Activated naive CD8-positive, alpha-beta T cell treated with anti-CD3 and anti-CD28 coated beads, Interleukin-2, amount 10 ng/mL, durations not matched to agents 7 days and 5 days (primary cell): ENCODE measurements around the gene NAALADL2. TPM values are rescaled to one million over a fixed set of nuclear protein-coding genes. Genes with fewer than 3 reads are reported as not detected.
"Not testable (repeated sequence)": the region's sequence is repeated elsewhere in the genome, so short reads cannot be mapped to it uniquely, and the experiment has no call there.

Experiments
- ATAC-seq: fragments of 150-1000 bp; cut with Tn5 transposase; one replicate; pipeline ENCODE4 v1.10.0; 2021; ENCODE audit warnings: low read depth, moderate library complexity
- POLR2A ChIA-PET: fragments of 350-600 bp; sonication (Branson Sonifier 250); formaldehyde crosslinking; loops from one replicate; lab custom pipeline; 2021; ENCODE audit warnings: antibody characterized with exemption; lab: Charles Lee
- DNase-seq: peaks from one replicate; pipeline ENCODE4 v3.0.0; 2021
- H3K27ac Mint-ChIP-seq: one replicate; pipeline ENCODE4 v1.8.0; 2022; ENCODE audit warnings: mild to moderate bottlenecking, mixed read lengths
- H3K27me3 Mint-ChIP-seq: one replicate; pipeline ENCODE4 v1.8.0; 2022; ENCODE audit warnings: mild to moderate bottlenecking, moderate library complexity, mixed read lengths
- H3K36me3 Mint-ChIP-seq: one replicate; pipeline ENCODE4 v1.8.0; 2021; ENCODE audit warnings: mild to moderate bottlenecking, mixed read lengths
- H3K4me1 Mint-ChIP-seq: one replicate; pipeline ENCODE4 v1.8.0; 2021; ENCODE audit warnings: mixed read lengths
- H3K4me3 Mint-ChIP-seq: one replicate; pipeline ENCODE4 v1.8.0; 2022; ENCODE audit warnings: mild to moderate bottlenecking, moderate library complexity, mixed read lengths
- H3K9me3 Mint-ChIP-seq: one replicate; pipeline ENCODE4 v1.8.0; 2021; ENCODE audit warnings: mixed read lengths
- total RNA-seq, 2 experiments: library from RNA; stranded (reverse); gene quantifications; one replicate each; pipeline ENCODE4 v1.2.3, GENCODE V29; 2021

NAALADL2 gene
- total RNA-seq, 2 experiments from 2014 or later = not detected

DNA sequence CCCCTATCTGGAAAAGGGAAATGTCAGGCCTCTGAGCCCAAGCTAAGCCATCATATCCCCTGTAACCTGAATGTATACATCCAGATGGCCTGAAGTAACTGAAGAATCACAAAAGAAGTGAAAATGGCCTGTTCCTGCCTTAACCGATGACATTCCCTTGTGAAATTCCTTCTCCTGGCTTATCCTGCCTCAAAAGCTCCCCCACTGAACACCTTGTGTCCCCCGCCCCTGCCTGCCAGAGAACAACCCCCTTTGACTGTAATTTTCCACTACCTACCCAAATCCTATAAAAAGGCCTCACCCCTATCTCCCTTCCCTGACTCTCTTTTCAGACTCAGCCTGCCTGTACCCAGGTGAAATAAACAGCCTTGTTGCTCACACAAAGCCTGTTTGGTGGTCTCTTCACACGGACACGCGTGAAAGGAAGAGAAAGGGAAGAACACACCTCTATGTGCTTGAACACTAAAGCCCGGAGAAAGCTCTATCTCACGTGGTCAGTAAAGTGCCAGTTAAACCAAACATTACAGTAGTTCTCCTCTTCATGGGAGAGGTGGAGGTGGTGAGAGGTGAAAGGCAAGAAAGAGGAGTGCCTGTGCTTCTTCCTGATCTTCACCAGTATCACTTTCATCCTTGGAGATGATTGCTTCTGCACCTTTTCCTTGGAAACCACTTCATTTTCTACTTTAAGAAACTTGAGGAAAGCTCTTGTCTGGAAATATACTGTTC lies 963.8 kb downstream of the NAALADL2 start:
- DNase-seq, ATAC-seq, H3K36me3 Mint-ChIP-seq, H3K27ac Mint-ChIP-seq, H3K27me3 Mint-ChIP-seq, H3K9me3 Mint-ChIP-seq, H3K4me1 Mint-ChIP-seq, POLR2A ChIA-PET, H3K4me3 Mint-ChIP-seq: not testable (repeated sequence)

DNA sequence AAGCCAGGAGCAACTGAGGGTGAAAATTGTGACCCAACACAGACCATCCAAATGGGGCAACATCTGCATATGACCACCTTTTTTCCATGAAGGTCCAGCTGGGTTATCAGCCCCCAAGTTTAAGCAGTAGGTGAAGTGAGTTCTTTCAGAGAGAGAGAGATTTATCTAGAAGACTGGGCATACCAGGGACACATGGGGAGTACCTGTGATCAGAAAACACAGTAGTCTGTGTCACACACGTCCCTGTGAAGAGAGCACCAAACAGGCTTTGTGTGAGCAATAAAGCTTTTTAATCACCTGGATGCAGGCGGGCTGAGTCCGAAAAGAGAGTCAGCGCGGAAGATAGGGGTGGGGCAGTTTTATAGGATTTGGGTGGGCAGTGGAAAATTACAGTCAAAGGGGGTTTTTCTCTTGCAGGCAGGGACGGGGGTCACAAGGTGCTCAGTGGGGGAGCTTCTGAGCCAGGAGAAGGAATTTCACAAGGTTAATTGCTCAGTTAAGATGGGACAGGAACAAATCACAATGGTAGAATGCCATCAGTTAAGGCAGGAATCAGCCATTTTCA lies 966.0 kb downstream of the NAALADL2 start:
- ATAC-seq, H3K4me1 Mint-ChIP-seq, H3K9me3 Mint-ChIP-seq, H3K36me3 Mint-ChIP-seq, POLR2A ChIA-PET, H3K27me3 Mint-ChIP-seq, H3K27ac Mint-ChIP-seq, H3K4me3 Mint-ChIP-seq, DNase-seq: not testable (repeated sequence)

DNA sequence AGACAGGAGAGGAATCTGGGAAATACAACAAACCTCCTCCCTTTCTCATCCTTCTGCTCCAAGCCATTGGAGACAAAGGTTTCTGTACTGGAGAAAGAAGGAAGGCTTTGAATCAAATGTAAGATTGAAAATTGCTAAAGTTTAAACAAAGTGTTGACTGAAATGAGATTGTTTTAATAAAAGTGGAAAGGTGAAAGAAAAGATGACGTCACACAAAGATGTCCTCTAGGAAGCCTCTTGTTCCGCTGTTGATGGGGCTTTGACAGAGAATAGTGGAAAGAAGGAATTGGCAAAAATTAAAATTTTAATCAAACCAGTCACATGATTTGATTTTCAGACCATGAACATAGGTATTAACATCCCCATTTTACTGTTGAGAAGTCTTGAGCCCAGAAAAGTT lies 967.6 kb downstream of the NAALADL2 start:
- no peak overlapping the region for H3K4me3 Mint-ChIP-seq
- no peaks in the 10 kb centered on the region for H3K36me3 Mint-ChIP-seq
- peaks cover 5% of the 10 kb centered on the region for H3K9me3 Mint-ChIP-seq
- DNase-seq (no peak), ATAC-seq (no peak)
- no peaks in the 10 kb centered on the region for H3K4me1 Mint-ChIP-seq
- POLR2A ChIA-PET = no interaction called here
- H3K27ac Mint-ChIP-seq = no peak overlapping the region
- H3K27me3 Mint-ChIP-seq = no peaks in the 10 kb centered on the region

DNA sequence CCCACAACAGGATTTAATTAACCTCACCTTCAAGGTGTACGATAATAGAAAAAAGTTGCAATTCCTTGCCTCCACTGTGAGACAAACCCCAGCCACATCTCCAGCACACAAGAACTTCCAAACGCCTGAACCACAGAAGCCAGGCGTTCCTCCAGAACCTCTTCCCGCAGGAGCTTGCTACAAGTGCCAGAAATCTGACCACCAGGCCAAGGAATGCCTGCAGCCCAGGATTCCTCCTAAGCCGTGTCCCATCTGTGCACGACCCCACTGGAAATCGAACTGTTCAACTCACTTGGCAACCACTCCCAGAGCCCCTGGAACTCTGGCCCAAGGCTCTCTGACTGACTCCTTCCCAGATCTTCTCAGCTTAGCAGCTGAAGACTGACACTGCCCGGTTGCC lies 970.7 kb downstream of the NAALADL2 start:
- POLR2A ChIA-PET, DNase-seq, H3K9me3 Mint-ChIP-seq, H3K27ac Mint-ChIP-seq, H3K4me3 Mint-ChIP-seq, ATAC-seq, H3K27me3 Mint-ChIP-seq, H3K4me1 Mint-ChIP-seq, H3K36me3 Mint-ChIP-seq: not testable (repeated sequence)

DNA sequence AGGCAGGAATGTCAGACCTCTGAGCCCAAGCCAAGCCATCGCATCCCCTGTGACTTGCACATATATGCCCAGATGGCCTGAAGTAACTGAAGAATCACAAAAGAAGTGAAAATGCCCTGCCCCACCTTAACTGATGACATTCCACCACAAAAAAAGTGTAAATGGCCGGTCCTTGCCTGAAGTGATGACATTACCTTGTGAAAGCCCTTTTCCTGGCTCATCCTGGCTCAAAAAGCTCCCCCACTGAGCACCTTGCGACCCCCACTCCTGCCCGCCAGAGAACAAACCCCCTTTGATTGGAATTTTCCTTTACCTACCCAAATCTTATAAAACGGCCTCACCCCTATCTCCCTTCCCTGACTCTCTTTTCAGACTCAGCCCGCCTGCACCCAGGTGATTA lies 976.6 kb downstream of the NAALADL2 start:
- POLR2A ChIA-PET, H3K36me3 Mint-ChIP-seq, ATAC-seq, H3K4me3 Mint-ChIP-seq, H3K27me3 Mint-ChIP-seq, DNase-seq, H3K27ac Mint-ChIP-seq, H3K4me1 Mint-ChIP-seq, H3K9me3 Mint-ChIP-seq: not testable (repeated sequence)

DNA sequence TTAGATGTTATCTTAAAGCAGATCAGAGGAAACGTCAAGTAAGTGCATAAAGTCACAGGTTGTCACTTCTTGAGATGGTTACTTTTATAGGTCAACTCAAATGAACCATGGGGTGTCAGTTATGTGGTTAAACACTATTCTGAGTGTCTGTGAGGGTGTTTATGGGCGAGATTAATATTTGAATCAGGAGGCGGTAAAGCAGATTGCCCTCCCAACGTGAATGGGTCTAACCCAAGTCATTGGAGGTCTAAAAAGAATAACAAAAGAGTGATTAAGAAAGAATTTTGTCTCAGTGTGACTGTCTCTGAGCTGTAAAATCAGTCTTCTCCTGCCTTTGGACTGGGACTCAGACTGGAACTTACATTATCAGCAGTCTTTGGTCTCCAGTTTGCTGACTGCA lies 977.5 kb downstream of the NAALADL2 start:
- Mint-ChIP-seq H3K9me3 (no peaks in the 10 kb centered on the region), H3K4me1 (no peaks in the 10 kb centered on the region), H3K27me3 (no peaks in the 10 kb centered on the region), H3K36me3 (no peaks in the 10 kb centered on the region), H3K27ac (no peak overlapping the region), H3K4me3 (no peak overlapping the region)
- POLR2A ChIA-PET = no interaction called here
- DNase-seq (no peak), ATAC-seq (no peak)

DNA sequence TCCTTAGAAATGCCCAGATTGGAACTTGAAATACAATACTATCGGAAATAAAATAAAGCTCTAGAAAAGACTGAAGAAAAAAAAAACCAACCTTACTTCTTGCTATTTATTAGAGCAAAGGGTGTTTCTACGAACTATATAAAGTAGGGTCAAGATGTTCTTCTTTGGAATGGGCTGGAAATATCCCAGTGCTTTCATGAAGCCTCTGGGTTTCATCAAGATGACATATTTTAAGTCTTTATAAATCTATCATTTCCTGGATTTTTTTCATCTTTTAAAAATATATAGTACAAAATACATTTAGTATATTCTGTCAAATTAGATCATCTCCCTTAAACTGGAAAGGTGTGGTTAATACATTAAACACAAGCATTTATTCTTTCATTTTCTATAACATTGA lies 978.8 kb downstream of the NAALADL2 start:
- ATAC-seq (no peak), DNase-seq (no peak)
- Mint-ChIP-seq H3K4me3 (no peak overlapping the region), H3K4me1 (no peaks in the 10 kb centered on the region), H3K27ac (no peak overlapping the region), H3K9me3 (no peaks in the 10 kb centered on the region), H3K36me3 (no peaks in the 10 kb centered on the region), H3K27me3 (no peaks in the 10 kb centered on the region)
- POLR2A ChIA-PET = no interaction called here

DNA sequence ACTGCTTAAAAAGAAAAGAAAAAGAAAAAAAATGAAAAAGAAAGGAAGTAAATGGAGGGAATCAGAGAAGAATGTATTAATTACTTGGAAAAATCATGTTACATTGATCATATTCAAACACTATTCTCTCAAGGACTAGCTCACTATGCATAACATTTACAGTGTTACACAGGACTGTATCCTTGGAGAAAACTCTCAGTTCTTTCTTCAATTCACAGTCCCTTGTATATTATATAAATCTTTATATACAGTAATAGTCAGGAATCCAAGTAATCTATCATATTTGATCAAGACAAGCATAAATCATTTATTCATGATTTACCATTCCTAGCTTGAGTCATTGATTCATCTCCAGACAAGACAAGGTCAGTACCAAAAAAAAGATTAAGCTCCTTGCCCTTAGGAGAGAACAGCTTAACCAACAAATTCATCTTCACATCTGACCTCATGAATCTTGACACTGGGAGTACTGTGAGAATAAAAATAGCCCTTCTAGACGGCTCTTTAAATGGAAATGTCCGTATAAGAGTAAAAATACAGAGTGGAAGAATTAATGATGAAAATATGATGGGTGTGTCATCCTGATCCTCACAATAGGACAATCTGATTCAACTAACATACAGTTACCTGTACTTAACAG lies 980.4 kb downstream of the NAALADL2 start:
- POLR2A ChIA-PET = no interaction called here
- H3K27ac Mint-ChIP-seq = no peak overlapping the region
- ATAC-seq = no peak
- no peak for DNase-seq
- no peaks in the 10 kb centered on the region for H3K36me3 Mint-ChIP-seq
- no peaks in the 10 kb centered on the region for H3K27me3 Mint-ChIP-seq
- no peaks in the 10 kb centered on the region for H3K4me1 Mint-ChIP-seq
- no peak overlapping the region for H3K4me3 Mint-ChIP-seq
- no peaks in the 10 kb centered on the region for H3K9me3 Mint-ChIP-seq

DNA sequence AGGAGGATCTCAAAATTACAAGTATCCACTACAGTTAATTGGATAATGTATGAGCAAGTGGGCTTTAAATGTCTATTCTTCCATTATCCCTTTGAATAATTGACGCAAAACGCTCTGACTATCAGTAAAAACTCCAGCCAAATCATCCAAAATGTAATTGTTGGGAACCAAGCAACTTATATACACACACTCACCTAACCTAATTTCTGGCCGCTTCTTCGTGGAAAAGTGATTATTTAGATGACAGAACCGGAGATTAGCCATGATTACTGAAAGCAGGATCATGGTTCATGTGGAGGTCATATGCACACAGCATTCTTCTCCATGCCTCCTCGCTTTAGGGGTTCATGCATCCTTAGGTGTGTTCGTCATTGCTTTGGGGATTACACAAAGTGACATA lies 992.4 kb downstream of the NAALADL2 start:
- Mint-ChIP-seq H3K4me1 (no peaks in the 10 kb centered on the region), H3K36me3 (no peaks in the 10 kb centered on the region), H3K27me3 (no peaks in the 10 kb centered on the region)

DNA sequence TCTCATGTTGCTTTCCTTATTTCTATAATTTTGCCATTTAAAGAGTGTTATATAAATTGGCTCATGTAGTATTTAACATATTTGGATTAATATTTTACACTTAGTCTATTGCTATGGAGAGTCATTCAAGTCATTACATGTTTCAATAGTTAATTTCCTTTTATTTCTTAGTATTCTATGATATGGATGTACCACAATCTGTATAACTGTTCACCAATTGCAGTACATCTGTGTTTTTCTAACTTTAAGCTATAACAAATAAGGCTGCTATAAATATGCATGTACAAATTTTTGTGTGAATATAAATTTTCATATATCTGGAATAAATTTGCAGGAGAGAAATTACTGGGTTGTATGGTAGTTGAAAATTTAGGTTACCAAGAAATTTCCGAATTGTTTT lies 993.4 kb downstream of the NAALADL2 start:
- H3K27ac Mint-ChIP-seq = no peak overlapping the region
- POLR2A ChIA-PET = no interaction called here
- H3K4me1 Mint-ChIP-seq = no peaks in the 10 kb centered on the region
- no peak overlapping the region for H3K4me3 Mint-ChIP-seq
- no peaks in the 10 kb centered on the region for H3K9me3 Mint-ChIP-seq
- H3K36me3 Mint-ChIP-seq = no peaks in the 10 kb centered on the region
- ATAC-seq (no peak), DNase-seq (no peak)
- H3K27me3 Mint-ChIP-seq = no peaks in the 10 kb centered on the region

More for the DNA sequence above, 992.4 kb downstream of the NAALADL2 start:
- POLR2A ChIA-PET = no interaction called here
- DNase-seq (no peak), ATAC-seq (no peak)
- no peak overlapping the region for H3K27ac Mint-ChIP-seq
- H3K4me3 Mint-ChIP-seq = no peak overlapping the region
- H3K9me3 Mint-ChIP-seq = no peaks in the 10 kb centered on the region

DNA sequence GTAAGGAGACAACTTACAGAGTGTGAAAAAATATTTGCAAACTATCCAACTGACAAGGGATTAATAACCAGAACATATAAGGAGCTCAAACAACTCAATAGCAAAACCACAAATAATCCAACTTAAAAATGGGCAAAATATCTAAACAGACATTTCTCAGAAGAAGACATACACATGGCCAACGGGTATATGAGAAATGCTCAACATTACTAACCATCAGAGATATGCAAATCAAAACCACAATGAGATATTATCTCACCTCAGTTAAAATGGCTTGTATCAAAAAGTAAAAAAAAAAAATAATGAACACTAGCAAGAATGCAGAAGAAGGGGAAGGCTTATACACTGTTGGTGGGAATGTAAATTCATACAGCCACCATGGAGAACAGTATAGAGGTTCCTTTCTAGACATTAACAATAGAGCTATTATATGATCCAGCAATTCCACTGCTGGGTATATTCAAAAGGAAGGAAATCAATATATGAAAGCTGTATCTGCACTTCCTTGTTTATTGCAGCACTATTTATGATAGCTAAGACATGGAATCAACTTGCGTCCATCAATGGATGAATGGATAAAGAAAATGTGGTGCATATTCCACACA lies 998.6 kb downstream of the NAALADL2 start:
- ATAC-seq = no peak

More for the DNA sequence above, 998.6 kb downstream of the NAALADL2 start:
- no peak overlapping the region for H3K27ac Mint-ChIP-seq
- POLR2A ChIA-PET = no interaction called here
- no peaks in the 10 kb centered on the region for H3K9me3 Mint-ChIP-seq
- no peak for DNase-seq
- H3K4me1 Mint-ChIP-seq = no peaks in the 10 kb centered on the region
- no peaks in the 10 kb centered on the region for H3K27me3 Mint-ChIP-seq
- H3K4me3 Mint-ChIP-seq = no peak overlapping the region
- H3K36me3 Mint-ChIP-seq = no peaks in the 10 kb centered on the region
